Lung (tissue), 12 donors: ENCODE results near the gene MRO. TPM values are rescaled to one million over a fixed set of nuclear protein-coding genes. Genes with fewer than 3 reads are reported as not detected.

Experiments
- ATAC-seq: fragments of 200-7000 bp; cut with Tn5 transposase; one replicate; pipeline ENCODE4 v1.9.1; 2020; ENCODE audit warnings: moderate number of reproducible peaks; ENCODE audit not compliant: insufficient read depth, low FRiP score
- DNase-seq, 3 donors: peaks; one replicate each; pipeline ENCODE4 v3.0.0-alpha.2; 2013 to 2017
- H3K27ac ChIP-seq, 2 donors: one replicate each; pipeline ENCODE4 v1.5.1; 2013; ENCODE audit warnings: mild to moderate bottlenecking in 2 of 2, moderate library complexity in 2 of 2, control low read depth in 1 of 2, inconsistent platforms in 1 of 2, low read depth in 1 of 2, low read length in 1 of 2
- H3K27me3 ChIP-seq, 3 donors: one replicate each; pipeline ENCODE4 v1.5.1; 2013; ENCODE audit warnings: low read length in 2 of 3; ENCODE audit not compliant: control insufficient read depth in 3 of 3, insufficient read depth in 3 of 3
- H3K36me3 ChIP-seq, 4 donors: one replicate each; pipeline ENCODE4 v1.5.1; 2013; ENCODE audit warnings: low read length in 4 of 4, mild to moderate bottlenecking in 1 of 4, moderate library complexity in 1 of 4; ENCODE audit not compliant: control insufficient read depth in 4 of 4, insufficient read depth in 4 of 4
- H3K4me1 ChIP-seq, 5 donors: one replicate each; pipeline ENCODE4 v1.5.1; 2013; ENCODE audit warnings: low read length in 5 of 5, mild to moderate bottlenecking in 2 of 5, moderate library complexity in 1 of 5; ENCODE audit not compliant: control insufficient read depth in 5 of 5, insufficient read depth in 5 of 5
- H3K4me3 ChIP-seq: one replicate; pipeline ENCODE4 v1.5.1; 2013; ENCODE audit warnings: mild to moderate bottlenecking, control low read depth, moderate library complexity
- H3K9ac ChIP-seq, 2 donors: one replicate each; pipeline ENCODE4 v1.5.1; 2013; ENCODE audit warnings: low read length in 2 of 2, control low read depth in 1 of 2; ENCODE audit not compliant: insufficient read depth in 1 of 2
- H3K9me3 ChIP-seq, 4 donors: one replicate each; pipeline ENCODE4 v1.5.1; 2013; ENCODE audit warnings: low read length in 3 of 4, mild to moderate bottlenecking in 1 of 4, moderate library complexity in 1 of 4; ENCODE audit not compliant: control insufficient read depth in 4 of 4, insufficient read depth in 3 of 4
- WGBS, 2 donors: extraction: QIAGEN DNeasy Blood & Tissue Kit; methylation state at CpG; one replicate each; pipeline ENCODE4 v1.1.7; 2013; 5-methylcytosine and 5-hydroxymethylcytosine counted together
- polyA plus RNA-seq, 2 donors: library from polyadenylated mRNA; stranded (reverse); fragments of 200-250 nt; gene quantifications; one replicate each; pipeline ENCODE4 v1.2.1, GENCODE V29; 2013
- total RNA-seq, 2 donors: library from RNA; depleted of rRNA in 1 of 2; stranded (reverse); fragments of >200 nt in 1 of 2; gene quantifications; one replicate each; pipeline ENCODE4 v1.2.1, GENCODE V29; 2014 to 2021
- TF ChIP-seq, protein P1 (sequence below): IDR thresholded peaks from 2 replicates; pipeline ENCODE4 v1.5.1; 2012; ENCODE audit warnings: mild to moderate bottlenecking; ENCODE audit errors: control extremely low read depth, extremely low read depth
- donor health status: control.
- donor health status: control.
- donor health status: Bipolar disorder and iron deficiency.
- donor health status: healthy.
- donor health status: DM: yes; HTN: yes; CAD: no.

MRO gene
- total and polyA plus RNA-seq, 4 donors = 0.05 to 0.71 (median 0.22) TPM

- no peaks in the 10 kb centered on the region for H3K9me3 ChIP-seq
- DNase-seq (no peak), ATAC-seq (no peak)
- TF ChIP-seq, protein P1, sequence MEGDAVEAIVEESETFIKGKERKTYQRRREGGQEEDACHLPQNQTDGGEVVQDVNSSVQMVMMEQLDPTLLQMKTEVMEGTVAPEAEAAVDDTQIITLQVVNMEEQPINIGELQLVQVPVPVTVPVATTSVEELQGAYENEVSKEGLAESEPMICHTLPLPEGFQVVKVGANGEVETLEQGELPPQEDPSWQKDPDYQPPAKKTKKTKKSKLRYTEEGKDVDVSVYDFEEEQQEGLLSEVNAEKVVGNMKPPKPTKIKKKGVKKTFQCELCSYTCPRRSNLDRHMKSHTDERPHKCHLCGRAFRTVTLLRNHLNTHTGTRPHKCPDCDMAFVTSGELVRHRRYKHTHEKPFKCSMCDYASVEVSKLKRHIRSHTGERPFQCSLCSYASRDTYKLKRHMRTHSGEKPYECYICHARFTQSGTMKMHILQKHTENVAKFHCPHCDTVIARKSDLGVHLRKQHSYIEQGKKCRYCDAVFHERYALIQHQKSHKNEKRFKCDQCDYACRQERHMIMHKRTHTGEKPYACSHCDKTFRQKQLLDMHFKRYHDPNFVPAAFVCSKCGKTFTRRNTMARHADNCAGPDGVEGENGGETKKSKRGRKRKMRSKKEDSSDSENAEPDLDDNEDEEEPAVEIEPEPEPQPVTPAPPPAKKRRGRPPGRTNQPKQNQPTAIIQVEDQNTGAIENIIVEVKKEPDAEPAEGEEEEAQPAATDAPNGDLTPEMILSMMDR = no peak
- H3K27ac ChIP-seq = no peak overlapping the region
- 63 to 68% methylated on average over 5 of the region's 5 CpGs for WGBS, 2 donors
- peaks cover 0 to 18% (median 0%) of the 10 kb centered on the region in 3 donors for H3K27me3 ChIP-seq
- H3K9ac ChIP-seq = no peak overlapping the region
- no peaks in the 10 kb centered on the region for H3K36me3 ChIP-seq
- no peak overlapping the region for H3K4me3 ChIP-seq
- no peaks in the 10 kb centered on the region for H3K4me1 ChIP-seq
Observed at GRCh38 chr18:50805732-50806131, 14.1 kb downstream of the MRO start.

- no peak for DNase-seq
- no peaks in the 10 kb centered on the region for H3K36me3 ChIP-seq
- H3K9ac ChIP-seq = no peak overlapping the region
- H3K4me3 ChIP-seq = no peak overlapping the region
- no peak for ATAC-seq
- WGBS, 2 donors = 76 to 86% methylated on average over 11 of the region's 11 CpGs
- H3K4me1 ChIP-seq = no peaks in the 10 kb centered on the region
- no peaks in the 10 kb centered on the region for H3K9me3 ChIP-seq
- H3K27me3 ChIP-seq = peaks cover 0 to 18% (median 0%) of the 10 kb centered on the region in 3 donors
- H3K27ac ChIP-seq = no peak overlapping the region
- TF ChIP-seq, protein P1 = no peak
Observed at GRCh38 chr18:50803592-50803991, 16.2 kb downstream of the MRO start.

- no peak overlapping the region for H3K9ac ChIP-seq
- H3K4me1 ChIP-seq = no peaks in the 10 kb centered on the region
- ATAC-seq (no peak), DNase-seq (no peak)
- H3K36me3 ChIP-seq = no peaks in the 10 kb centered on the region
- 61 to 93% methylated on average over 3 of the region's 3 CpGs for WGBS, 2 donors
- H3K4me3 ChIP-seq = no peak overlapping the region
- H3K27me3 ChIP-seq = peaks cover 0 to 20% (median 0%) of the 10 kb centered on the region in 3 donors
- TF ChIP-seq, protein P1 = no peak
- no peak overlapping the region for H3K27ac ChIP-seq
- no peaks in the 10 kb centered on the region for H3K9me3 ChIP-seq
Observed at GRCh38 chr18:50802141-50802540, 17.7 kb downstream of the MRO start.

DNA sequence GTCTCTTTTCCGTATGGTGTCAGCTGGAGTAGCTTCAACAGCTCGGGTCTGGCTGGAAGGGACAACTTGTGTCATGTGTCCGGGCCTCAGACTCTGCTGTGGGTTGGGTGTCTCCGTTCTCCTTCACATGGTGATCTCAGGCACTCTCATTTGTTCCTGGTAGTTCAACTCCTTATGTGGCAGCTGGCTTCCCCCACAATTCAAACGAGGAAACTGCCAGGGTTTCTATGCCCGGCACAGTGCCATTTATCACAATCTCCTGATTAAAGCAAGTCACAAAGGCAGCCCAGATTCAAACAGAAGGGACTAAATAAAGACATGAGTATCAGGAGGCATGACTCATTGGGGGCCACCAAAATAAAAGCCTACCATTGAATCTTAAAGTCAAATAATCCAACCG, 22.7 kb downstream of the MRO start:
- Histone ChIP-seq H3K9me3 (no peaks in the 10 kb centered on the region), H3K27me3 (peaks cover 0 to 3% (median 2%) of the 10 kb centered on the region in 3 donors), H3K9ac (no peak overlapping the region), H3K27ac (no peak overlapping the region), H3K36me3 (no peaks in the 10 kb centered on the region), H3K4me3 (no peak overlapping the region), H3K4me1 (no peaks in the 10 kb centered on the region)
- 53 to 58% methylated on average over 7 of the region's 7 CpGs for WGBS, 2 donors
- DNase-seq (no peak), ATAC-seq (no peak)
- TF ChIP-seq, protein P1 = no peak
